ENCODE results near the gene GSTA1.
"Not testable (repeated sequence)": the region's sequence is repeated elsewhere in the genome, so short reads cannot be mapped to it uniquely, and the experiment has no call there.

The GSTA1 gene

DNA sequence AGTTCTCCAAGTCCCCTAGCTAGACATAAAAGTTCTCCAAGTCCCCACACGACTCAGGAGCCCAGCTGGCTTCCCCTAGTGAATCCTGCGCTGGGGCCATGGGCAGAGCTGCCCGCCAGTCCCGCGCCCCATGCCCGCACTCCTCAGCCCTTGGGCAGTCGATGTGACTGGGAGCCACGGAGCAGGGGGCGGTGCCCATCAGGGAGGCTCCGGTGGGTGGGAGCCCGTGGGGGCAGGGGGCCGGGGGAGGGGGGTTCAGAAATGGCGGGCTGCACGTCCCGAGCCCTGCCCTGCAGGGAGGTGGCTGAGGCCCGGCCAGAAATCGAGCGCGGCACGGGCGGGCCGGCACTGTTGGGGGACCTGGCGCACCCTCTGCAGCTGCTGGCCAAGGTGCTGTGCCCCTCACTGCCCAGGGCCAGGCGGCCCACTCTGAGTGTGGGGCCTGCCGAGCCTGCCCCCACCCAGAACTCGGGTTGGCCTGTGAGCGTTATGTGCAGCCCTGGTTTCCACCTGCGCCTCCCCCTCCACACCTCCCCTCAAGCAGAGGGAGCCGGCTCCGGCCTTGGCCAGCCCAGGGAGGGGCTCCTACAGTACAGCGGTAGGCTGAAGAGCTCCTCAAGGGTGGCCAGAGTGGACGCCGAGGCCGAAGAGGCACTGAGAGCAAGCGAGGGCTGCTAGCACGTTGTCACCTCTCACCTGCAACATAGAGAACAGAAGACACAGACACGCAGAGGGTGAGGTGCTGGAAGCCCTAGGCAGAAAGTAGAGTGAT is 25.6 kb upstream of the GSTA1 start:
- H3K4me2 ChIP-seq: no peak overlapping the region

GRCh38 chr6:52828621-52829020 is 25.0 kb upstream of the GSTA1 start:
- H3K4me3 ChIP-seq, H3K4me2 ChIP-seq, H3K9ac ChIP-seq, H4K20me1 ChIP-seq, H3K27ac ChIP-seq, H3K4me1 ChIP-seq, H3K27me3 ChIP-seq, H3K36me3 ChIP-seq: not testable (repeated sequence)
- peaks cover 12 to 22% (median 17%) of the 10 kb centered on the region in 11 experiments; a peak in 21 of 22 replicates for H3K9me3 ChIP-seq (replicated peaks in 1 of 11)

More for the DNA sequence above, 25.6 kb upstream of the GSTA1 start:
- no peaks in the 10 kb centered on the region; a peak in 1 of 22 replicates for H4K20me1 ChIP-seq
- no peaks in the 10 kb centered on the region for H3K36me3 ChIP-seq
- H3K4me3 ChIP-seq: no peak overlapping the region
- no peak overlapping the region for H3K27ac ChIP-seq
- H3K4me1 ChIP-seq: no peaks in the 10 kb centered on the region
- no peak overlapping the region for H3K9ac ChIP-seq
- no peaks in the 10 kb centered on the region for H3K27me3 ChIP-seq
- TF ChIP-seq Cebpa-rat (IDR thresholded peaks at IDR 0.05): no peak
- H3K9me3 ChIP-seq (replicated peaks in 1 of 11): peaks cover 12 to 22% (median 17%) of the 10 kb centered on the region in 11 experiments; a peak in 21 of 22 replicates

GRCh38 chr6:52827073-52827783 is 23.6 kb upstream of the GSTA1 start:
- peaks cover 12 to 25% (median 17%) of the 10 kb centered on the region in 11 experiments; a peak in 21 of 22 replicates for H3K9me3 ChIP-seq (replicated peaks in 1 of 11)
- not testable (repeated sequence) for H3K4me1 ChIP-seq, H3K4me3 ChIP-seq, H3K27me3 ChIP-seq, H3K4me2 ChIP-seq, H3K9ac ChIP-seq, H3K36me3 ChIP-seq, H4K20me1 ChIP-seq, H3K27ac ChIP-seq

DNA sequence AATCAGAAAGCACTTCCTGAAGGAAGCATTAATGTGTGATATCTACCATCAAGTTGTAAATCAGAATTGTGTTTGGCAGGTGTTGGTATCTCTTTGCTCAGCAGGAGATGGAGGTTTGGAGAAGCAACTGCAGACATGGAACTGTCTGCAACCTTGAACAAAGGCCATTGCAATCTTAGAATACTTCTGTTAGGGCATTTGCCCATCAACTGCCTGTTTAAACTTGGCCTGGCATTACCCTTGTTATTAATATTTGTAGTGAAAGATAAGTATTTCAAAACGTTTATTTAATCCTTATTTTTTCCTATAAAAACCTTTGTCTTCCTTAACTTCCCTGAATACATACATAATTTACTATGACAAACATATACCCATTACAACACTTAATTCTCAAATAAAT is 22.9 kb upstream of the GSTA1 start:
- H3K4me2 ChIP-seq: no peak overlapping the region
- H4K20me1 ChIP-seq: no peaks in the 10 kb centered on the region
- no peaks in the 10 kb centered on the region for H3K27me3 ChIP-seq
- no peaks in the 10 kb centered on the region for H3K4me1 ChIP-seq
- no peak overlapping the region for H3K9ac ChIP-seq
- no peak for TF ChIP-seq Cebpa-rat (IDR thresholded peaks at IDR 0.05)
- no peak overlapping the region for H3K27ac ChIP-seq
- H3K9me3 ChIP-seq (replicated peaks in 1 of 11): peaks cover 12 to 32% (median 22%) of the 10 kb centered on the region in 11 experiments; a peak in 21 of 22 replicates
- no peaks in the 10 kb centered on the region for H3K36me3 ChIP-seq
- no peak overlapping the region for H3K4me3 ChIP-seq

DNA sequence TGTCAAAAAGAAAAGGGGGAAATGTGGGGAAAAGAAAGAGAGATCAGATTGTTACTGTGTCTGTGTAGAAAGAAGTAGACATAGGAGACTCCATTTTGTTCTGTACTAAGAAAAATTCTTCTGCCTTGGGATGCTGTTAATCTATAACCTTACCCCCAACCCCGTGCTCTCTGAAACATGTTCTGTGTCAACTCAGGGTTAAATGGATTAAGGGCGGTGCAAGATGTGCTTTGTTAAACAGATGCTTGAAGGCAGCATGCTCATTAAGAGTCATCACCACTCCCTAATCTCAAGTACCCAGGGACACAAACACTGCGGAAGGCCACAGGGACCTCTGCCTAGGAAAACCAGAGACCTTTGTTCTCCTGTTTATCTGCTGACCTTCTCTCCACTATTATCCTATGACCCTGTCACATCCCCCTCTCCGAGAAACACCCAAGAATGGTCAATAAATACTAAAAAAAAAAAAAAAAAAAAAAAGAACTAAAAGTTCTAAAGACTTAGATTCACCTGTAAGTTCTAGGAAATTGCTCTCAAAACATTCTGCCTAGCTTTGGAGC is 22.4 kb upstream of the GSTA1 start:
- H3K9ac ChIP-seq, H3K4me1 ChIP-seq, H3K4me2 ChIP-seq, H3K27ac ChIP-seq, H3K36me3 ChIP-seq, H4K20me1 ChIP-seq, H3K27me3 ChIP-seq, H3K4me3 ChIP-seq: not testable (repeated sequence)
- peaks cover 12 to 36% (median 26%) of the 10 kb centered on the region in 11 experiments; a peak in 21 of 22 replicates for H3K9me3 ChIP-seq (replicated peaks in 1 of 11)

DNA sequence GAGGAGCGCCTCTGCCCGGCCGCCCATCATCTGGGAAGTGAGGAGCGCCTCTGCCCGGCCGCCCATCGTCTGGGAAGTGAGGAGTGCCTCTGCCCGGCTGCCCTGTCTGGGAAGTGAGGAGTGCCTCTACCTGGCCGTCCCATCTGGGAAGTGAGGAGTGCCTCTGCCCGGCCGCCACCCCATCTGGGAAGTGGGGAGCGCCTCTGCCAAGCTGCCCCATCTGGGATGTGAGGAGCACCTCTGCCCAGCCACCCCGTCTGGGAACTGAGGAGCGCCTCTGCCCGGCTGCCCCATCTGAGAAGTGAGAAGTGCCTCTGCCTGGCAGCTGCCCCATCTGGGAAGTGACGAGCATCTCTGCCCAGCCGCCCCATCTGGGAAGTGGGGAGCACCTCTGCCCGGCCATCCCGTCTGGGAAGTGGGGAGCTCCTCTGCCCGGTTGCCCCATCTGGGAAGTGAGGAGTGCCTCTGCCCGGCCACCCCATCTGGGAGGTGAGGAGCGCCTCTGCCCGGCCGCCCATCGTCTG is 21.7 kb upstream of the GSTA1 start:
- not testable (repeated sequence) for H3K4me2 ChIP-seq, H3K4me1 ChIP-seq, H3K4me3 ChIP-seq, H3K27ac ChIP-seq, H3K9ac ChIP-seq, H4K20me1 ChIP-seq, H3K36me3 ChIP-seq, H3K27me3 ChIP-seq
- H3K9me3 ChIP-seq (replicated peaks in 1 of 11): peaks cover 17 to 43% (median 29%) of the 10 kb centered on the region in 11 experiments; a peak in 21 of 22 replicates

- Histone ChIP-seq H3K4me2 (no peak overlapping the region), H3K27ac (no peak overlapping the region), H3K4me3 (no peak overlapping the region), H3K27me3 (no peaks in the 10 kb centered on the region), H4K20me1 (no peaks in the 10 kb centered on the region), H3K4me1 (no peaks in the 10 kb centered on the region), H3K9ac (no peak overlapping the region), H3K9me3 (replicated peaks in 1 of 11) (peaks cover 14 to 44% (median 26%) of the 10 kb centered on the region in 11 experiments; a peak in 21 of 22 replicates), H3K36me3 (no peaks in the 10 kb centered on the region)
- no peak for TF ChIP-seq Cebpa-rat (IDR thresholded peaks at IDR 0.05)
Measured at GRCh38 chr6:52821842-52822241, 18.2 kb upstream of the GSTA1 start.

DNA sequence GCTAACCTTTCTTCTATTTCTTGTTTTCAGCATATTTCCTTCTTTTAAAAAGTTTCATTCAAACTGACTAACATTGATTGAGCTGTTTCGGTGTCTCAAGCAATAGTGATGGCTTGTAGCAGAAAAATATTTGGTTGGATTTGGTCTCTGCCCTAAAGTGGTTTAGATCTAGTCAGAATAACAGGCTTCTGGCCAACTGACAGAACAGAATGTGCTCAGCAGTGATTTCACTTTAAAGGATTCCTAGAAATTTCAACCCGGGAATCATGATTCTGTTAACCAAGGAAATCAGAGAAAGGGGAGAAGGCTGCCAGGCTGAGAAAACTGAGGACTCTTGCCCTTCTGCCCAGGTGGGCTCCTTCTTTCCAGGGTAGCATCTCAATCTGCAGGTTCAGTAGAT is 16.6 kb upstream of the GSTA1 start:
- H3K4me1 ChIP-seq: no peaks in the 10 kb centered on the region
- TF ChIP-seq Cebpa-rat (IDR thresholded peaks at IDR 0.05): no peak
- H3K36me3 ChIP-seq: no peaks in the 10 kb centered on the region
- H3K27me3 ChIP-seq: no peaks in the 10 kb centered on the region
- H3K9me3 ChIP-seq (replicated peaks in 1 of 11): peaks cover 10 to 40% (median 21%) of the 10 kb centered on the region in 11 experiments; a peak in 21 of 22 replicates
- no peak overlapping the region for H3K9ac ChIP-seq
- H4K20me1 ChIP-seq: no peaks in the 10 kb centered on the region
- no peak overlapping the region for H3K4me2 ChIP-seq
- no peak overlapping the region for H3K4me3 ChIP-seq
- no peak overlapping the region for H3K27ac ChIP-seq

- Histone ChIP-seq H3K9me3 (replicated peaks in 1 of 11) (peaks cover 0 to 3% (median 0%) of the 10 kb centered on the region in 11 experiments; a peak in 1 of 22 replicates), H4K20me1 (no peaks in the 10 kb centered on the region), H3K36me3 (no peaks in the 10 kb centered on the region), H3K27ac (no peak overlapping the region), H3K27me3 (no peaks in the 10 kb centered on the region), H3K9ac (no peak overlapping the region), H3K4me2 (no peak overlapping the region), H3K4me3 (no peak overlapping the region), H3K4me1 (no peaks in the 10 kb centered on the region)
- no peak for TF ChIP-seq Cebpa-rat (IDR thresholded peaks at IDR 0.05)
Measured at GRCh38 chr6:52815167-52816092, 11.8 kb upstream of the GSTA1 start.

DNA sequence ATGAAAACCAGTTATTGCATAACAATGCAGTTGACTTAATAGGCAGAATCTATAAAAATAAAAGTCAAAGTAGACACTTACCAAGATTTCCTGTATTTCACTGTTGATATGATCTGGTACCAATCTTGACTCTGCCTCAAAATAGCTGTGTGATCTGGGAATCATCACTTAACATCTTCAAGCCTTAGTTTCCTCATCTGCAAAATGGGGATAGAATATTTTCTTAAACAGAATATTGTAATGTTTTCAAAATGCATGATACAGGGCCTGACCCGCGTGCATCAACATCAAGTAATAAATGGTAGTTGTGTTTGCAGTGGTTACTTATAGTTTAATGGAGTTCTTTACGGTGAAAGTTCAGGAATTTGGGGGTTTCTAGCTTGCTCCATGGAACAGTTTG is 10.9 kb upstream of the GSTA1 start:
- not testable (repeated sequence) for H3K9me3 ChIP-seq (replicated peaks in 1 of 11); H3K9ac ChIP-seq; H3K4me1 ChIP-seq; H4K20me1 ChIP-seq; H3K36me3 ChIP-seq; H3K27me3 ChIP-seq; H3K4me3 ChIP-seq; H3K27ac ChIP-seq; H3K4me2 ChIP-seq

DNA sequence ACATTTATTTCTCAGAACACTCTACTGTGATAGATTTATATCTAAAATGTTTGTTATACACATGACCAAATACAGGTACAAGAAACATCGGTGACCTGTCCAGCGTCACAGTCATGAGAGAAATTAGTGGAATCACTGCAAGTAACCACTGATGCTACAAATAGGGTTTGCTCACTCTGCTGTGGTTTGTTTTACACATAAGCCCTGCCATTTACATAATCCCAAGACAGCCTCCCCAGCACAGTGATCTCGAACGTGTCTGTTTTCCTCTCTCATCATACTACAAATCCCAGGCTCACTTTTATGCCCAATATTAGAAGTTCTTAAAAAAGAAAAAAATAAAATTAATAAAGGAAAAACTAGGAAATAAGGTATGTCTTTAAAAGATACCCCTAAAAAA is 6.2 kb upstream of the GSTA1 start:
- H3K4me3 ChIP-seq; H3K9ac ChIP-seq; H4K20me1 ChIP-seq; H3K27ac ChIP-seq; H3K36me3 ChIP-seq; H3K4me1 ChIP-seq; H3K9me3 ChIP-seq (replicated peaks in 1 of 11); H3K4me2 ChIP-seq; H3K27me3 ChIP-seq: not testable (repeated sequence)
